ENCODE data around the gene MDGA2.

DNA sequence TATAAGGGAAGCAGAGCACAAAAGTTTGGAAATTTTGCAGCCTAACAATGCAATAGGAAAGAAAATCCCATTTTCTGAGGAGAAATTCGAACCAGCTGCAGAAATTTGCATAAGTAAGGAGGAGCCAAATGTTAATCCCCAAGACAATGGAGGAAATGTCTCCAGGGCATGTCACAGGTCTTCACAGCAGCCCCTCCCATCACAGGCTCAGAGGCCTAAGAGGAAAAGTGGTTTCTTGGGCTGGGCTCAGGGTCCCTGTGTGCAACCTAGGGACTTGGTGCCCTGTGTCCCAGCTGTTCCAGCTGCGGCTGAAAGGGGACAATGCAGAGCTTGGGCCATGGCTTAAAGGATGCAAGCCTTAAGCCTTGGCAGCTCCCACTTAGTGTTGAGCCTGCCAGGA lies 190.0 kb downstream of the MDGA2 start:
- no peak for TF ChIP-seq EP300 (IDR thresholded peaks at IDR 0.05)
- TF ChIP-seq, protein P1, sequence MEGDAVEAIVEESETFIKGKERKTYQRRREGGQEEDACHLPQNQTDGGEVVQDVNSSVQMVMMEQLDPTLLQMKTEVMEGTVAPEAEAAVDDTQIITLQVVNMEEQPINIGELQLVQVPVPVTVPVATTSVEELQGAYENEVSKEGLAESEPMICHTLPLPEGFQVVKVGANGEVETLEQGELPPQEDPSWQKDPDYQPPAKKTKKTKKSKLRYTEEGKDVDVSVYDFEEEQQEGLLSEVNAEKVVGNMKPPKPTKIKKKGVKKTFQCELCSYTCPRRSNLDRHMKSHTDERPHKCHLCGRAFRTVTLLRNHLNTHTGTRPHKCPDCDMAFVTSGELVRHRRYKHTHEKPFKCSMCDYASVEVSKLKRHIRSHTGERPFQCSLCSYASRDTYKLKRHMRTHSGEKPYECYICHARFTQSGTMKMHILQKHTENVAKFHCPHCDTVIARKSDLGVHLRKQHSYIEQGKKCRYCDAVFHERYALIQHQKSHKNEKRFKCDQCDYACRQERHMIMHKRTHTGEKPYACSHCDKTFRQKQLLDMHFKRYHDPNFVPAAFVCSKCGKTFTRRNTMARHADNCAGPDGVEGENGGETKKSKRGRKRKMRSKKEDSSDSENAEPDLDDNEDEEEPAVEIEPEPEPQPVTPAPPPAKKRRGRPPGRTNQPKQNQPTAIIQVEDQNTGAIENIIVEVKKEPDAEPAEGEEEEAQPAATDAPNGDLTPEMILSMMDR (IDR thresholded peaks at IDR 0.05) = no peak

Measured in upper lobe of left lung (tissue), 4 donors.